GM12878 (cell line): ENCODE data around the gene PSMD1. TPM values are rescaled to one million over a fixed set of nuclear protein-coding genes. Genes with fewer than 3 reads are reported as not detected.

Source experiments
- ATAC-seq: fragments of 200-7000 bp; cut with Tn5 transposase; 3 replicates; pipeline ENCODE4 v1.9.1; 2020; ENCODE audit warnings: mild to moderate bottlenecking, moderate library complexity
- BruUV-seq: library from RNA; stranded (reverse); fragments of 400-500 nt; replicated peaks from 2 replicates; lab custom pipeline; 2021; lab: Mats Ljungman, UMichigan
- CTCF ChIA-PET: fragments of 300-600 bp; sonication (Branson Sonifier 250); formaldehyde crosslinking; extraction: SDS; loops from one replicate; lab custom pipeline; 2021; ENCODE audit warnings: inconsistent platforms; lab: Yijun Ruan, JAX
- POLR2A ChIA-PET: fragments of 350-600 bp; formaldehyde crosslinking; extraction: SDS; loops from one replicate; lab custom pipeline; 2021; ENCODE audit warnings: inconsistent platforms; lab: Charles Lee
- RAD21 ChIA-PET: fragments of 300-600 bp; sonication (Branson Sonifier 250); formaldehyde crosslinking; loops from one replicate; lab custom pipeline; 2023; ENCODE audit warnings: antibody characterized with exemption; ENCODE audit not compliant: unreplicated experiment; lab: Charles Lee
- SMC1A ChIA-PET: fragments of 300-600 bp; sonication (Branson Sonifier 250); formaldehyde crosslinking; loops from one replicate; lab custom pipeline; 2023; ENCODE audit not compliant: unreplicated experiment, uncharacterized antibody; lab: Charles Lee
- DNase-seq: peaks from one replicate; pipeline ENCODE4 v3.0.0-alpha.2; 2011; ENCODE audit warnings: low read depth, low spot score
- FAIRE-seq: peaks from 3 replicates; lab custom pipeline; 2011; peaks lifted over from hg19 to GRCh38; lab: Jason Lieb, UNC
- H2AFZ ChIP-seq: 2 replicates; pipeline ENCODE4 v1.6.0; 2011; ENCODE audit warnings: low read depth, low read length, control low read depth; ENCODE audit not compliant: control insufficient read depth
- H3K27ac ChIP-seq: 2 replicates; pipeline ENCODE4 v1.5.1; 2011; ENCODE audit warnings: control low read depth; ENCODE audit not compliant: control insufficient read depth, insufficient read depth
- H3K27me3 ChIP-seq, 2 experiments: replicated peaks in 1 of 2; 2 replicates each; pipeline versions ENCODE4 v1.6.0 to v1.6.1; 2011; ENCODE audit warnings: low read length in 1 of 2; ENCODE audit not compliant: control insufficient read depth in 2 of 2, insufficient read depth in 2 of 2
- H3K36me3 ChIP-seq, 2 experiments: 2 replicates each; pipeline ENCODE4 v1.5.1; 2011; ENCODE audit warnings: low read length in 1 of 2; ENCODE audit not compliant: control insufficient read depth in 2 of 2, insufficient read depth in 2 of 2
- H3K4me1 ChIP-seq: 2 replicates; pipeline ENCODE4 v1.6.1; 2011; ENCODE audit warnings: mild to moderate bottlenecking, low read length, moderate library complexity, mixed read lengths; ENCODE audit not compliant: control insufficient read depth, insufficient read depth
- H3K4me2 ChIP-seq: 2 replicates; pipeline ENCODE4 v1.6.0; 2011; ENCODE audit warnings: control low read depth; ENCODE audit not compliant: control insufficient read depth, insufficient read depth
- H3K4me3 ChIP-seq: fragments of 200-600 bp; sonication (generic); 2 replicates; pipeline ENCODE4 v1.5.1; 2016
- H3K79me2 ChIP-seq: 2 replicates; pipeline ENCODE4 v1.6.0; 2011; ENCODE audit warnings: low read length; ENCODE audit not compliant: control insufficient read depth, insufficient read depth
- H3K9ac ChIP-seq: 2 replicates; pipeline ENCODE4 v1.8.0; 2011; ENCODE audit warnings: low read length, control low read depth, mixed read lengths; ENCODE audit not compliant: control insufficient read depth, insufficient read depth
- H3K9me3 ChIP-seq: replicated peaks from 3 replicates; pipeline ENCODE4 v1.5.1; 2011; ENCODE audit warnings: mild to moderate bottlenecking, low read length; ENCODE audit not compliant: control insufficient read depth, insufficient read depth
- H4K20me1 ChIP-seq: 2 replicates; pipeline ENCODE4 v1.6.0; 2011; ENCODE audit not compliant: control insufficient read depth, insufficient read depth
- BACH1 ChIP-seq: fragments of 450-650 bp; IDR thresholded peaks from 2 replicates; pipeline ENCODE4 v1.6.1; 2017; ENCODE audit warnings: mild to moderate bottlenecking, borderline replicate concordance
- CBX5 ChIP-seq: sonication (generic); IDR thresholded peaks from 2 replicates; pipeline ENCODE4 v1.6.1; 2016; ENCODE audit warnings: low read depth, moderate library complexity, mild to moderate bottlenecking, inconsistent platforms
- DPF2 ChIP-seq: fragments of 450-650 bp; IDR thresholded peaks from 2 replicates; pipeline ENCODE4 v1.6.1; 2017; ENCODE audit warnings: mild to moderate bottlenecking
- FOXK2 ChIP-seq: fragments of 450-650 bp; IDR thresholded peaks from 2 replicates; pipeline ENCODE4 v1.6.1; 2017; ENCODE audit warnings: mild to moderate bottlenecking, moderate library complexity
- JUND ChIP-seq: IDR thresholded peaks from 2 replicates; pipeline ENCODE4 v1.6.1; 2012; ENCODE audit warnings: low read depth, mild to moderate bottlenecking, low read length, improper control_type of control experiment, moderate library complexity
- PAX8 ChIP-seq: fragments of 450-650 bp; IDR thresholded peaks from 2 replicates; pipeline ENCODE4 v1.6.1; 2017; ENCODE audit warnings: mild to moderate bottlenecking, moderate library complexity
- SREBF2 ChIP-seq: IDR thresholded peaks from 2 replicates; pipeline ENCODE4 v1.6.1; 2012; ENCODE audit warnings: mild to moderate bottlenecking, low read length
- ZZZ3 ChIP-seq: IDR thresholded peaks from 2 replicates; pipeline ENCODE4 v1.6.1; 2011; ENCODE audit warnings: low read depth; ENCODE audit not compliant: control insufficient read depth, insufficient read length
- WGBS: methylation state at CpG from one replicate; pipeline ENCODE4 v1.1.6; 2016; ENCODE audit warnings: low lambda C conversion rate; ENCODE audit not compliant: insufficient replicate concordance, insufficient coverage; ENCODE audit errors: missing lambda C conversion rate; 5-methylcytosine and 5-hydroxymethylcytosine counted together
- in situ Hi-C: fragments of 300-500 bp; cut with MboI; formaldehyde crosslinking; loops from 9 replicates; pipeline ENCODE4 v1.14.3; 2018; ENCODE audit warnings: mixed read lengths
- intact Hi-C: fragments of 100-400 bp; cut with micrococcal nuclease; formaldehyde crosslinking; loops from one replicate; pipeline ENCODE4 v1.14.2; 2022; ENCODE audit not compliant: unreplicated experiment
- polyA plus RNA-seq, 11 experiments: library from polyadenylated mRNA; depleted of rRNA in 4 of 11; unstranded in 6 of 11; stranded (reverse) in 5 of 11; fragments of >200 nt; fragmentation: Nextera tagmentation in 4 of 11; fragmentation: Illumina TruSeq in 1 of 11; extraction: Ambion mirVana in 4 of 11; extraction: Trizol in 1 of 11; gene quantifications; 1 replicate in 1 of 11; 2 replicates in 10 of 11; pipeline versions ENCODE4 v1.2.1 to v1.2.3, GENCODE V29; 2011 to 2016; ENCODE audit warnings: inconsistent platforms in 2 of 11, missing spikeins in 2 of 11, low read depth in 1 of 11
- total RNA-seq, 4 experiments: library from RNA; depleted of rRNA in 3 of 4; stranded (reverse); fragments of >200 nt in 3 of 4; fragmentation: Illumina TruSeq in 1 of 4; extraction: Trizol in 1 of 4; gene quantifications; 2 replicates each; pipeline versions ENCODE4 v1.2.1 to v1.2.3, GENCODE V29; 2013 to 2021
- TF ChIP-seq, protein P1 (sequence below): fragments of 450-650 bp; IDR thresholded peaks from 2 replicates; pipeline ENCODE4 v1.6.1; 2016; ENCODE audit warnings: mild to moderate bottlenecking, moderate library complexity, borderline replicate concordance

Gene PSMD1
- total and polyA plus RNA-seq, 10 of the 15 experiments (the other 5 are each of a cell fraction or from before 2014, with no cell fraction given): 87.4 to 220 (median 139) TPM

DNA sequence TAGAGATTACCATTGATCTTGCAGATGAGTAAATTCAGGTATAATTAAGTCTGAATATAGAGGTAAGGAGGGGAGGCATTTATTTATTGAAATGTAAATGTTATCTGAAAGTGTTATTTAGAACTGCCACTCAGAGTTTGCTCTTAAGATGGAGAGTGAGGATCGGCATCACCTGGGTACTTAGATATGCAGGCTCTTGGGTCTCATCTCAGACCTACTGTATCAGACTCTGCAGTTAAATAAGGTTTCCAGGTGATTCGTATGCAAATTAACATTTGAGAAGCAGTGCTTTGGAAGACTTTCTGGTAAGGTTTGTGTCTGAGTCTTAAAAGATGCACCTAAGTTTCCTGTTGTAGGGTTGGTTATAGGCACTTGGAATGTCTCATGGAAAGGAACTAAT, 59.0 kb downstream of the PSMD1 start:
- Histone ChIP-seq H3K4me1 (peaks cover 8% of the 10 kb centered on the region; the same call in 1 of the 2 replicates), H3K27ac (no peak overlapping the region), H3K27me3 (no peaks in the 10 kb centered on the region), H3K36me3 (peaks cover 0 to 9% of the 10 kb centered on the region in 2 experiments; a peak in 1 of 4 replicates), H3K4me2 (no peak overlapping the region), H3K4me3 (no peak overlapping the region), H2AFZ (no peak overlapping the region), H3K79me2 (no peaks in the 10 kb centered on the region; the same call in 1 of the 2 replicates), H3K9ac (no peak overlapping the region), H3K9me3 (no peaks in the 10 kb centered on the region), H4K20me1 (no peaks in the 10 kb centered on the region)
- ChIA-PET CTCF (interaction anchor here (0.6 to 1.5 kb wide), 3 partner anchors 10 to 429 kb away, joined by 3 to 4 read pairs (median 3); no protein-coding TSS in a partner anchor), SMC1A (interaction anchor here (0.8 to 2.1 kb wide), 3 partner anchors 8 to 12 kb away, joined by 3 to 6 read pairs (median 5); no protein-coding TSS in a partner anchor), RAD21 (interaction anchor here (0.6 to 2.0 kb wide), 2 partner anchors 12 to 47 kb away, joined by 3 to 8 read pairs; no protein-coding TSS in a partner anchor), POLR2A (interaction anchor here (0.6 to 1.4 kb wide), 2 partner anchors 10 to 13 kb away, joined by 3 read pairs; no protein-coding TSS in a partner anchor)
- intact Hi-C loops: no loop called here
- FAIRE-seq (no peak), ATAC-seq (no peak), DNase-seq (no peak)
- in situ Hi-C loops: no loop called here
- 100% methylated on average over 2 of the region's 2 CpGs for WGBS
- no TSS peak for BruUV-seq
- TF ChIP-seq PAX8 (no peak), FOXK2 (no peak), ZZZ3 (no peak), BACH1 (no peak), CBX5 (no peak), SREBF2 (no peak), DPF2 (no peak), JUND (no peak)
- TF ChIP-seq, protein P1, sequence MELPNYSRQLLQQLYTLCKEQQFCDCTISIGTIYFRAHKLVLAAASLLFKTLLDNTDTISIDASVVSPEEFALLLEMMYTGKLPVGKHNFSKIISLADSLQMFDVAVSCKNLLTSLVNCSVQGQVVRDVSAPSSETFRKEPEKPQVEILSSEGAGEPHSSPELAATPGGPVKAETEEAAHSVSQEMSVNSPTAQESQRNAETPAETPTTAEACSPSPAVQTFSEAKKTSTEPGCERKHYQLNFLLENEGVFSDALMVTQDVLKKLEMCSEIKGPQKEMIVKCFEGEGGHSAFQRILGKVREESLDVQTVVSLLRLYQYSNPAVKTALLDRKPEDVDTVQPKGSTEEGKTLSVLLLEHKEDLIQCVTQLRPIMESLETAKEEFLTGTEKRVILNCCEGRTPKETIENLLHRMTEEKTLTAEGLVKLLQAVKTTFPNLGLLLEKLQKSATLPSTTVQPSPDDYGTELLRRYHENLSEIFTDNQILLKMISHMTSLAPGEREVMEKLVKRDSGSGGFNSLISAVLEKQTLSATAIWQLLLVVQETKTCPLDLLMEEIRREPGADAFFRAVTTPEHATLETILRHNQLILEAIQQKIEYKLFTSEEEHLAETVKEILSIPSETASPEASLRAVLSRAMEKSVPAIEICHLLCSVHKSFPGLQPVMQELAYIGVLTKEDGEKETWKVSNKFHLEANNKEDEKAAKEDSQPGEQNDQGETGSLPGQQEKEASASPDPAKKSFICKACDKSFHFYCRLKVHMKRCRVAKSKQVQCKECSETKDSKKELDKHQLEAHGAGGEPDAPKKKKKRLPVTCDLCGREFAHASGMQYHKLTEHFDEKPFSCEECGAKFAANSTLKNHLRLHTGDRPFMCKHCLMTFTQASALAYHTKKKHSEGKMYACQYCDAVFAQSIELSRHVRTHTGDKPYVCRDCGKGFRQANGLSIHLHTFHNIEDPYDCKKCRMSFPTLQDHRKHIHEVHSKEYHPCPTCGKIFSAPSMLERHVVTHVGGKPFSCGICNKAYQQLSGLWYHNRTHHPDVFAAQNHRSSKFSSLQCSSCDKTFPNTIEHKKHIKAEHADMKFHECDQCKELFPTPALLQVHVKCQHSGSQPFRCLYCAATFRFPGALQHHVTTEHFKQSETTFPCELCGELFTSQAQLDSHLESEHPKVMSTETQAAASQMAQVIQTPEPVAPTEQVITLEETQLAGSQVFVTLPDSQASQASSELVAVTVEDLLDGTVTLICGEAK: no peak
